RPMI7951 (cell line): Measurements from ENCODE around the gene QPCT. TPM values are rescaled to one million over a fixed set of nuclear protein-coding genes. Genes with fewer than 3 reads are reported as not detected.
"Not testable (repeated sequence)": the region's sequence is repeated elsewhere in the genome, so short reads cannot be mapped to it uniquely, and the experiment has no call there.

Experiments used
- DNase-seq: peaks from one replicate; pipeline ENCODE4 v3.0.0-alpha.2; 2012; ENCODE audit warnings: low read depth
- total RNA-seq: library from RNA; depleted of rRNA; stranded (reverse); fragments of >200 nt; shearing (Covaris generic); gene quantifications from 2 replicates; pipeline ENCODE4 v1.2.3, GENCODE V29; 2014; rRNA removed

Gene QPCT
- total RNA-seq: 126 and 137 TPM in 2 replicates

- peak; percentile 78 for DNase-seq
Measured at GRCh38 chr2:37344453-37345361, at the start of gene QPCT. Gene QPCT (plus strand): TSS chr2:37344630. CDS start chr2:37344732, 102 bp downstream.

GRCh38 chr2:37294858-37295257, 49.6 kb upstream of the QPCT start:
- DNase-seq: not testable (repeated sequence)

- no peak for DNase-seq
Measured at GRCh38 chr2:37295469-37296073, 48.9 kb upstream of the QPCT start.

DNA sequence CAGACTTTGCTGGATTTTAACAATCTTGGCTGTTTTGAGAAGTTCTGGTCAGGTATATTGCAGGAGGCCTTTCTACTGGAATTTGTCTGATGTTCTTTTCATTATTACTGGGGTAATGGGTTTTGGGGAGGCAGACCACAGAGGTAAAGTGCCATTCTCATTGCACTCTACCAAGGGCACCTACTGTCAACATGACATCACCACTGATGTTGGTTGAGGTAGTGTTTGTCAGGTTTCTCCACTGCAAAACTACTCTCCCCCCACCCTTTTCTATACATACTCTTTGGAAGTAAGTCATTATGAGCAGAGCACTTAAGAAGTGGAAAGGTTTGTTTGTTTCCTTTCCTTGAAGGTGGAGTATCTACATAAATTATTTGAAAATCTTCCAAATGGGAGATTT, 46.8 kb upstream of the QPCT start:
- no peak for DNase-seq

GRCh38 chr2:37300146-37300545, 44.3 kb upstream of the QPCT start:
- no peak for DNase-seq

DNA sequence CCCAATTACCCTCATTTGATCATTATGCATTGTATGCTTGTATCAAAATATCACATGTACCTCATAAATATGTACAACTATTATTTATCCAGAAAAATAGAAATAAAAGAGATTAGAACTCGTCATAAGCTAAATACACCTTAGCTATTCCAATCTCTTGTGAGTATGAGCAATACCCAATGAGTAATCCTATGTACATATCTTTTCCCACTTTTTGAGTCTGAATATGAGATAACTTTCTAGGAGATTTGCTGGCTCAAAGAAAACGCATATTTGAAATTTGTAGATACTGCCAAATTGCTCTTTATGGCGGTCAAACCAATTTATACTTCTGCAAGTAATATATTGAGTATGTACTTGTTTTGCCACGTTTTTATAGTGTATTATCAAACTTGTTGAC, 43.9 kb upstream of the QPCT start:
- no peak for DNase-seq

DNA sequence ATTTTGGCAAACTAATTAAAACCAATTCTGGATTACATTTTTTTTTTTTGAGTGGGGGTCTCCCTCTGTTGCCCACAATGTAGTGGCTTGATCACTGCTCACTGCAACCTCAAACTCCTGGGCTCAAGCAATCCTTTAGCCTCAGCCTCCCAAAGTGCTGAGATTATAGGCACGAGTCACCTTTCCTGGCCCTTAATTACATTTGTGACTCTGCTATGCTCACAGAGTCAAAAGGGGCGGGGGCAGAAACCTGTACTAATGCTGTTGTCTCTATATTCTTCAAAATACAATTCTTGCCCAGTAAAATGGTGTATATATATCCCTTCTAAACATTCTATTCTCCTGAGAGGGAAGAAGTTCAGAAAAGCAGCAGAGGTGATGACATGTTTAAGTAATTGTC, 43.0 kb upstream of the QPCT start:
- DNase-seq: no peak

DNA sequence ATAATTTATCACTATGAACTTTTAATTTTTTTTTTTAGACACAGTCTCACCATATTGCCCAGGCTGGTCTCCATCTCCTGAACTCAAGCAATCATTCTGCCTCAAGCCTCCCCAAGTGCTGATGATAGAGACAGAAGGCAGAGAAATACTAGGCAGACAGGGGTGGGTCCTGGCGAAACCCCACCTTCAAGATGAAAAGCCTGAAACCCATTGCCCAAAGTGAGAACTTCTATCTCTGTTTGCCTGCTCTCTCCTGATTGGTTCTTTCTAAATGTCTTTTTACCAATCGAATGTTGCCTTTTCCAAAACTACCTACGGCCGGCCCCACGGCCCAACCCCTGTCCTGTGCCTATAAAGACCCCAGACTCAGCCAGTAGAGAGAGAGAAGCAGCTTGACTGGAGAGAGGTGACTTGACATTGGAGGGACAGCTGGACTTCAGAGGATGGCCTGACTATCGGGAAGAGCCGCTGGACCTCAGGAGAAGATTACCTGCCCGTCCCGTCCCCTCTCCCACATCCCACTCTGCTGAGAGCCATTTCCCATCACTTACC, 41.7 kb upstream of the QPCT start:
- no peak for DNase-seq

- no peak for DNase-seq
Measured at GRCh38 chr2:37306024-37306423, 38.4 kb upstream of the QPCT start.

DNA sequence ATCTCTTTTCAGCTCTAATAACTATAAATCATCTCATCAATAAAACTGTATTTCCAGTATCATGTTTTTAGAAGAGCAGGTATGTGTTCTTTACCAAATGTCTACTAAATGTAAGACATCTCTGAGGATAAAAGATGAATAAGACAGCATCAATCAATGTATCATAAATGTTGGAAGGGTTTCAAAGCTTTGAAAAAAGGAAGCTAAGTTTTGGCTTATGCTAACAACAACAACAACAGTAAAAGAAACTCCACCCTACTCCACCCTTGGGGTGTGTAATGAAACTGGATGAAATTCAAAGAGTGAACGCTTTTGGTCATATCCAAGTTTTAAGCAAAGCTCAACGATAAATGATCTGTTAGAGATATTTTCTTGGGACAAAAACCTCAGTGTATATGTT, 36.9 kb upstream of the QPCT start:
- no peak for DNase-seq

DNA sequence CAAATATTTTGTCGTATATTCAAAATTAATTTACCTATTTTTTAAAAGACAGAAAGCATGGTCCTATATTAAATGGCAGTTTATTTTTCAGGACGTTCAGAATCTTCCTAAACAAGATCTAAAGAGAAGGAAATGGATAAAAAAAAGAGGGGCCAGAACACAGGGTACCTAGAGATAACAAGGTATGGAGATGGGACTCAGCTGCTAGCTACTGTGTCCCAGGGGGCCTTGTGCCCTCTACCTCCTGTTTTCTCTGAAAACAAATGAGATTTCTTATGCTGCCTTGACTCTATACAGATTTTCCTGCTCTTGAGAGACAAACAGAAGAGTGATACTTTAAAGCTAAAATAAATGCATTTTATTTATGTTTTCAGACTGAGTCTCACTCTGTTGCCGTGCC, 29.1 kb upstream of the QPCT start:
- no peak for DNase-seq

GRCh38 chr2:37316181-37316580, 28.2 kb upstream of the QPCT start:
- no peak for DNase-seq

DNA sequence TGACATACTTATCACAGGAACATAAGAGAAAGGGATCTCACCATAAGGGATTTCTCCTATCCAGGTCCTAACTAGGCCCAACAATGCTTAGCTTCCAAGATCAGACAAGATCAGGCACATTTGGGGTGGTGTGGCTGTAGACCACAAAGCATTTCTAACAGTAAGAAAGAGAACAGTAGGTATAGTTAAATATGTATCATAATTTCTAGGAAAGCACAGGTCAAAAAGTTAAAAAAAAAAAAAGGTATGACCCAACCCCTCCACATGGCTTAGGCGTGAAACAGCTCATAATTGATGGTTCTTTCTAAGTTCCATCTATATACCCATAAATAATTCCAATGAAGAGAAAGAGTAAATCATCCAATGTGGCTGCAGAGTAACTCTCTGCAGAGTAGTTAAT, 26.7 kb upstream of the QPCT start:
- no peak for DNase-seq

GRCh38 chr2:37318401-37318800, 26.0 kb upstream of the QPCT start:
- no peak for DNase-seq

DNA sequence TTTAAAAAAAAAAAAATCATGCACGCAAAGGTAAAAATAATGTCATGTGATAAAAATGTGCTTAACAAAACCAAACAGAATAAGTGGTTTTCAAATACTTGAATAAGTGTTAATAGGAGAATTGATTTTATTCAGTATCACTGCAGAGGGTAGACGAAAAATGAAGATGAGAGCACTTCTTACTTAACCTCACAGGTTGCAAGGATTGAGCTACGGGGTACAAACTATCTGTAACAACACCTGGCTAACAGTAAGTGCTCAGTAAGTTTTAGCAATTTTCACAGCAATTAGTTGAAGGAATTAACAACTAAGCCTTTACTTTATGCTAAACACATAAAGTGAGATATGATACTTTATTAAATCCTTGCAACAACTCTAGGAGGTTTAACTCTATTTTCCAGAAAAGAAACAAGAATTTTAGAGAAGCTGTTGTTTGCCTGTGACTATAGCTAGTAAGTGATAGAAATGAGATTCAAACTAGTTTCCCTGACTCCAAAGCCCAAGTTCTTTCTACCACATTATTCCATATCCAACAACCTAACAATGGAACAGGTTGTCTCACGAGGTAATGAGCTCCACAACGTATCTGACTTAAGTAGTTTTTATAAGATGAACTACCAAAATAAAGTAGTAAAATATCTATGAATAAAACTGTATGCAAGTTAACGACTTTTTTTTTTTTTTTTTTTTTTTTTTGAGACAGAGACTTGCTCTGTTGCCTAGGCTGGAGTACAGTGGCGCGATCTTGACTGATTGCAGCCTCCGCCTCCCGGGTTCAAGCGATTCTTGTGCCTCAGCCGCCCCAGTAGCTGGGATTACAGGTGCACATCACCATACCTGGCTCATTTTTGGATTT, 24.4 kb upstream of the QPCT start:
- DNase-seq: no peak

GRCh38 chr2:37321029-37321682, 23.3 kb upstream of the QPCT start:
- DNase-seq: no peak

DNA sequence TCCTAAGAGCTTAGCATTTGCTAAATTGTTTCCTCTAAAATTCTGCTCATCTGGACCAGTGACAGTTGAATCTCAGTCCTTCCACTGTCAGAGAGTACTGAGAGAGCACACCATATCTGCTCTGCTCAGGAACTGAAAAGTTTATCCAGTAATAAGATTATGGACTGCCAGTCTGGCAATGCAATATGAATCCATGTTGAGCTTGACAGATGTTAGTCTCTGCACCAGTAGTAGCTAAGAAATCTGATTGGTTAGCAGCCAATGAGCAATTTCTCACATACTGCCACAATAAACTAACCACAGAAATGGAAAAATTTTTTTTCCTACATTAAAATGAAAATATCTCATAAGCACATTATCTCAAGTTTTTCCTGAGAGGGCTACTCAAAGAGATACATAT, 22.1 kb upstream of the QPCT start:
- peak; percentile 46 for DNase-seq

GRCh38 chr2:37323176-37323780, 21.2 kb upstream of the QPCT start:
- peak; percentile 2 for DNase-seq

GRCh38 chr2:37323781-37324535, 20.5 kb upstream of the QPCT start:
- DNase-seq: peak; percentile 37

GRCh38 chr2:37324536-37324785, 20.0 kb upstream of the QPCT start:
- peak; percentile 77 for DNase-seq
